ENCODE measurements around the gene TMEM179.

The TMEM179 gene

DNA sequence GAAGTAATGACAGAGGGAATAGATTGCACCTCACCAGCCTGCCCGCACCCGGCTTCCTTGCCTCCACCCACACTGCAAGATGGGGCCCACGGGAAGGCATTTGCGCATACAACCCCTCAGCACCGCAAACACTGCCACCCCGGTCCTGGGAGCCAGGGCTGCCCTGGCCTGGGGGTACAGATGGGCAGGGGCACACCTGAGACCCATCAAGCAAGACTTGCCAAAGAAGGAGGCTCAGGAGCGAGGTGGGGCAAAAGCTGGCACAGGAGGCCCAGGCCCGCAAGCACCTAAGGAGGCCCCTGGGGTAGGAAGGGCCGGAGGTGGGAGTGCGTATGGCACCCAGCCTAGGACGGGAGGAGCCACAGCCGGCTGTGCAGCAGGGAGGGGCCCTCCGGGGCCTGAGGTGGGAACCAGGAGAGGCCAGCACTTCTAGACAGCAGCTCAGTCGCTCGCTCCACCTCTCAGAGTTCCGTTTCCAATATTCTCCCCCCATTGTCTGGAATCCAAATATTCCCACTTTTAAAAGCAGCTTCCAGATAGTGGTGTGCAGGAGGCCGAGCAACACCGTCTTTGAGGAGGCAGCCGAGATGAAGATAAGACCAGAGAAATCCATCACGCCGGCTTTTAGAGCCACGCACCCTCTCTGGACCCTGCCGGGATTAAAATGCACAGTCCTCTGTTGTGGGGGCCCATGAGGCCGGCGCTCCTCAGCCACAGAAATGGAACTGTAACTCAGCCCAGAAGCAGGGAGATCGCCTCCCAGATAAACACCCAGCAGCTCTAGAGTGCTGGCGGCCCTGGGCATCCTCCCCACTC lies 37.2 kb downstream of the TMEM179 start:
- no peak for DNase-seq

GRCh38 chr14:104564744-104565679 lies 39.6 kb downstream of the TMEM179 start:
- DNase-seq, result no peak

DNA sequence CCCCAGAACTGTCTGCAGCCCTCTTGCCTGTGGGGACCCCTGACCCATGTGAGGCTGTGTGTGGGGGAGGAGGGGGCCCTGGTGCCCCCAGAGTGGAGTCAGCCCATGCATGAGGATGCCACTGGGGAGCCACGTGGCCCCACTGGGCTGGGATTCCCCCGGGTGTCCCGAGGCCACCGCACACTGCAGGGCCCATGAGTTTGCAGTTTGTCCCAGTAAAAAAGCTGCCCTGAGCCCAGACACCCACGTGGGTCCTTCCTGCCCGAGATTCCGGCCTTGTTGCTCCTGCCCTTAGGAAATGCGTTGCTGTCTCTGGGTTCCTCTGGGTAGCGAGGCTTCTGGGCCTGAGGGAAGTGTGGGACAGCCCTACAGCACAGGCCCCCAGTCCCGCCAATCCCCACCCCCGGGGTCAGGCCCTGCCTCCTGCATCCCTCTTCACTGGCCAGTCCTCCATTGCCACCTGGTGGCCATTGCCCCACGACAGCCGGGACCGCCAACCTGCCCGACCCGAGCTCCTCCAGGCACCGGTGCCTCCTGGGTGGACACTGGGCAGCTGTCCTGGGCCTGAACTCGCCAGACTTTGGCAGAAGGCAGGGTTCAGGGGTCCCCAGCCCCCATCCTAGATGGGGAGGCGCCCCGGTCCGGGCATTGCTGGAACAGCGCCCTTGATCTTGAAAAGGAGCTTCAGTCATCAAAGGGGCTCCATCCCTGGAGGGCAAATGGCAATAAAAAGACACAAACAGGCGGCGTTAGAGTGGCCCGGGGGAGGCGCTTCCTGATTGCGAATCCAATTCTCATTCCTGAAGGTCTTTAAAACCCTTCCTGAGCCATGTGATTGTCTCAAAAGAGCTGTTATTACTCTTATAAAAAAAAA lies 40.6 kb downstream of the TMEM179 start:
- peak; percentile 55 for DNase-seq

DNA sequence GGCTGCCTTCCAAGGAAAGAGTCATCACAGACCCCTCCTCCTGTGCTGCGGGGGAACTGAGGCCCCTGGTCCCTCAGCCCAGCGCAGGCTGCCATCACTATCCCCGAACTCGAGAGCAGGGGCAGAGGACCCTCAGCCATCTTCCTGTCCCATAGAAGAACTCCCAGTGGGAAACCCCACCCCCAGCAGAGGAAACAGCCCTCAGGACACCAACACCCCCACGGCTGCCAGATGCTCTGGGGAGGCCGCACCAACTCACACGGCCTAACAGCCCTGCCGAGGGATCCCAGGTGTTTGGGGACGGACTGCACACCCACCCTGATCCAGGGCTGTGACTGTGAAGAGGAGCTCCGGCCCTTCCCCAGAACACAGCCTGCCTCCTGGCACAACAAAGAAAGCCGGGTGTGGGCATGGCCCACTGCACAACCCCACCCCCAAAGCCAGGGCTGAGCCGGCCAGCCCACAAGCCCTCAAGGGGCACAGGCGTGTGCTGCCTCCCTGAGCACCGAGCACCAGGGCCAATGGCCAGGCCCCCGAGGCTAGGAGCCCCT lies 41.3 kb downstream of the TMEM179 start:
- no peak for DNase-seq

GRCh38 chr14:104562606-104563005 lies 42.0 kb downstream of the TMEM179 start:
- no peak for DNase-seq

- no peak for DNase-seq
Observed at GRCh38 chr14:104561632-104562495, 42.7 kb downstream of the TMEM179 start.

DNA sequence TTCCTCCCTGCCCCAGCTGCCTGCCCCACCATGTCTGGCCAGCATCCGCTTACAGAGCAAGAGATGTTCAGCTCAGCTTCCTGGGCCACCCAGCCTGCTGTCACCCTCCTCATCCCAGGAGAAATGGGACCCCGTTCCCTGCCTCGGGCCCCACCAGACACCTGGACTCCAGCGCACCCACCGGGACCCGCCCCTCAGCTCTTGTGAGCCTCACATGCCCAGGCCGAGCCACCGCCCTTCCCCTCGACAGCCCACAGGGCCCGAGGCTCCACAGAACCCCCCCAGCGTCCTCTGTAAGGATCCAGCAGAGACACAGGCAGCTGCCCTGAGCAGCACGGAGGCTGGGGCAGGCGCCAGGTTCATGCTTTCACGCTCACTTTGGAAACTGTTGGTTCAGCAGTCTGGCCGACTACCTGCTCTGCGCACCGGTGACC lies 43.4 kb downstream of the TMEM179 start:
- no peak for DNase-seq

- DNase-seq, result no peak
Observed at GRCh38 chr14:104560586-104560945, 44.0 kb downstream of the TMEM179 start.

DNA sequence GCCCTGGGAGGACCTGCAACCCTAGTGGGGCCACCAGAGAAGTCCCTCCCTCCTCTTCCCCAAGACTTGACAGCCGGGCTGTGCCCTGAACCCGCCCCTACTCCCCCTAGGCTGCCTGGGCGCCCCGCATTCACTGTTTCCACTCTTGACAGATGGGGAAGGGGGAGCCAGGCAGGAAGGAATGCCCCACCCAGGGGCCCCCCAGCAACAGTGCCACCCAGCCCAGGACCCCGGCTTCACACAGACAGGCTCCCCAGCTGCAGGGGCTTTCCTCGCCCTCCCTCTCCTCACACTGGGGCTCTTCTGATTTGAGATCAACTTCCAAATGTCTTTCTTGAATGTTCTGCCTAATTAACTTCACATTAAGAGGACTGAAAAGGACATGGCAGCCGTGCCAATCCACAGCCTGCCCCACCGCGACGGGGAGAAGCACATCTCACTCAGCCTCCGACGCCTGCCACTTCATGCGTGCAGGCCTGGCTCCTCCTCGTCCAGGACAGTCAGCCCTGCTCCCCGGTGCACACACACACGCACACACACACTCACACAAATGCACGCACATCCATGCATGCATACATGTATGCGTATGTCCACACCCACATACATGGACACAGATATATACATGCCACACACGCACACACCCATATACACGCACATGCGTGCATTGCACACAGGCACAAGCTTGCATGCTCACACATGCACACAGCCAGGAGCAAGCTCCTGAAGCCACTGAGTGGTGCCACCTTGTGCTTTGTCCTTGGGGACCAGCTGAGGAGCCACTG lies 44.6 kb downstream of the TMEM179 start:
- no peak for DNase-seq

- no peak for DNase-seq
Observed at GRCh38 chr14:104559028-104559803, 45.4 kb downstream of the TMEM179 start.

DNA sequence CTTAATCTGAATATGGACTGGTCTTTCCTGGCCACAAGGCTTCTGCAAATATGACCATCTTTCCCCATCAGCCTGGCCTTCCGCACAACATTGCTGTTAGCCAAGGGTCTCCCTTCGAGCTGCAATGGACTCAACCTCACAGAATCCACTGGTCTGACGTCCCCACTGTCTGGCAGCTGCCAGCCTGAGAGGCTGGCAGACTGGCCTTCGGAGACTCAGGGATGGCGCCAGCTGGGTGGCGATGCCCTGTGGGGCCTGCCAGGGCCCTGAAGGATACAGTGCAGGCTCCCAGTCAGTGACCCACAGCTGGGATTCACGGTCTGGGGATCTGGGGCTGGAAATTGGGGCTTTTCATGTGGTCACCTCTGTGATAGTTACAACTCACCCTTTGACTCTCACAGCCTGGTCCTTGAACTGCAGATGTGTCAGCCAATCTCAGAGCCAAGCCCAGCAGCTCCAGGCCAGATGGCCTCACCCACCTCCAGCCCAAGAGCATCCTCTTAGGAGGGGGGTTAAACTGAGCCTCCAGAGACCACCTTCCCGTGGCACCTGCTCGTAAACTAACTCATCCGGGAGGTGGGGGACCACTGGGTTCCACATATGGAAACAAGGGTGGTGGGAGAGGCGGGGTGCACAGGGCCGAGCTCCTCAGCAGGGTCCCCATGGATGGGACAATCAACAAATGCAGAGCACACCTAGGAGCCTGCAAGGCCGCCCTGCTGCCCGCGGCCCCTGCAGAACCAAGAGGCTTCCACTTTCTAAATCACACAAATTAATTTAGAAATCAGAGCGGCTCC lies 46.1 kb downstream of the TMEM179 start:
- DNase-seq, result no peak

GRCh38 chr14:104557766-104558165 lies 46.8 kb downstream of the TMEM179 start:
- DNase-seq, result no peak

DNA sequence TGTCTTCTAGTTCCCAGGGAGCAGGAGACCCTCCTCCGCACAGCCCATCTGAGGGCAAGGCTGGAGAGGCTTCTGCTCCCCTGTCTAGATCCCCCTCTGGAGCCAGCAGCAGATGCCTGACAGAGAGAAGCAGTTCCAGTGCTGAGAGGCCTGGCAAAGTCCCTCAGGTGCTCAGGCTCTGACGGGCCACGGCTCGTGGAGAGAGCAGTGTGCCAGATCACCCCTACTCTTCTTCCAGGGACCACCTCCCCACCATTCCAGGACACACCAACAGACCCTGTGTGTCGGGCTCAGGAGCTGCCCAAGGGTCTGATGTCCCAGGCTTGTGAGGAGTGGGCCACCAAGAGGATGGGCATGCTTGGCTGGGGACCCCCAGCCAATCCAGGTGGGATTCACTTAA lies 47.5 kb downstream of the TMEM179 start:
- DNase-seq, result no peak

GRCh38 chr14:104556256-104557021 lies 48.1 kb downstream of the TMEM179 start:
- DNase-seq, result no peak

GRCh38 chr14:104555430-104556255 lies 48.9 kb downstream of the TMEM179 start:
- no peak for DNase-seq

DNA sequence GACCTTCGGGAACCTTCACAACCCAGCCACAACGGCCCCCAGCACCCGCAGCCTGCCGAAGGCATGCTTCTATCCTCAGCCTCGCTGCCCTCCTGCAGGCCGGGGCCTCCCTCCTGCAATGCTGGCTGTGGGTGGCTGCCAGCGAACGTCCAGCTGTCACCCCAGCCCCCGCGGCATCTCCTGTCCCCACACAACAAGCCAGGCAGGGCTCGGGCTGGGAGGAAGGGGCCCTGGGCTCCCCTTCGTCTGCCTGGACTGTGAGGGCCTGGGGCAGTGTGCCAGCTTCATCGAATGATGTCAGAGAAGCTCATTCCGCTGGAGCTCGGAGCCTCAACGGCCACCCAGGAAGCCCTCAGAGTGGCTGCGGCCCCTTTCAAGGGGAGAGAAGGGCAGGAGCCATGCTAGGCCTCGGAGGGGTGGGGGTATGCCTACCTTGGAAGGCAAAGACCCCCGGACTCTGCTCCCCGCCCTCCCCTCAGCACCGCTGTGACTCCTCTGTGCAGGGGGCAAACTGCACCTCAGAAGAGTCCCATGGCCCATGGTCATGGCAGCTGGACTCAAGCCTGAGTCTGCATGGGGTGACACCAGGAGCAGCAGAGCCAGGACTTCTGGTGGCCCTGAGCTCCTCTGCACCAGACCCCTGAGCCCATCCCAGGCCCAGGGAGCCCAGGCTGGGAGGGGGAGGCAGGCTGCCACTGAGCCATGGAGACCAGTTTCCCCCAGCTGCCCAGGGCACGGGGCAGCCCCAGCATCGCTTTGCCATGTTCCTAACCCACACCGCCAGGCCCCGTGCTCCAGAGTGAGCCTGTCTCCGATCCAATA lies 49.8 kb downstream of the TMEM179 start:
- DNase-seq, result no peak

All from EL (cell line).